Right lobe of liver (tissue), 6 donors: ENCODE results near the gene TOP3A. TPM values are rescaled to one million over a fixed set of nuclear protein-coding genes. Genes with fewer than 3 reads are reported as not detected.

Source experiments
- ATAC-seq, 4 donors: fragments of 200-7000 bp; cut with Tn5 transposase; one replicate each; pipeline ENCODE4 v1.9.1; 2020; ENCODE audit warnings: mild to moderate bottlenecking in 4 of 4, moderate library complexity in 4 of 4
- DNase-seq, 3 donors: peaks; one replicate each; pipeline ENCODE4 v3.0.0-alpha.2; 2020
- H3K27ac ChIP-seq, 3 donors: fragments of 200-600 bp; one replicate each; pipeline ENCODE4 v1.8.0; 2022
- H3K27me3 ChIP-seq, 2 donors: fragments of 200-600 bp; one replicate each; pipeline ENCODE4 v1.8.0; 2022
- H3K36me3 ChIP-seq, 4 donors: fragments of 200-600 bp; sonication (generic) in 1 of 4; one replicate each; pipeline versions ENCODE4 v1.5.1 to v1.8.0; 2017 to 2022; ENCODE audit warnings: control low read depth in 1 of 4
- H3K4me1 ChIP-seq, 4 donors: fragments of 200-600 bp; sonication (generic) in 1 of 4; one replicate each; pipeline versions ENCODE4 v1.5.1 to v1.8.0; 2017 to 2022; ENCODE audit warnings: control low read depth in 1 of 4
- H3K4me3 ChIP-seq, 3 donors: fragments of 200-600 bp; one replicate each; pipeline ENCODE4 v1.8.0; 2022
- H3K9me3 ChIP-seq, 4 donors: fragments of 200-600 bp; sonication (generic) in 1 of 4; one replicate each; pipeline versions ENCODE4 v1.5.1 to v1.8.0; 2017 to 2022; ENCODE audit warnings: control low read depth in 1 of 4
- CTCF ChIP-seq, 4 donors: fragments of 200-600 bp in 3 of 4; fragments of 450-650 bp in 1 of 4; IDR thresholded peaks; one replicate each; pipeline versions ENCODE4 v1.5.1 to v1.8.0; 2016 to 2022; ENCODE audit warnings: antibody characterized with exemption in 4 of 4, mild to moderate bottlenecking in 2 of 4
- POLR2A ChIP-seq: fragments of 450-650 bp; IDR thresholded peaks from one replicate; pipeline ENCODE4 v1.6.1; 2017; ENCODE audit warnings: antibody characterized with exemption, mild to moderate bottlenecking
- WGBS: methylation state at CpG from one replicate; pipeline ENCODE4 v1.1.6; 2018; ENCODE audit warnings: low coverage, low lambda C conversion rate; ENCODE audit not compliant: insufficient coverage; ENCODE audit errors: missing lambda C conversion rate; 5-methylcytosine and 5-hydroxymethylcytosine counted together
- intact Hi-C, 2 donors: fragments of 100-400 bp; cut with DNase I; formaldehyde crosslinking; loops; one replicate each; pipeline versions ENCODE4 v1.11.2 to v1.14.1; 2022
- total RNA-seq, 6 experiments: library from RNA; depleted of rRNA in 2 of 6; stranded (reverse); fragments of >200 nt in 2 of 6; fragmentation: NEBNext Ultra II Directional in 3 of 6; extraction: Animal tissue kit (Norgen Biotek cat#: 25700) in 3 of 6; gene quantifications; one replicate each; pipeline versions ENCODE4 v1.1.0 to v1.2.4, GENCODE V29; 2016 to 2023
- donor health status: DM: no; HTN: yes; CAD: no.
- donor health status: DM: no; HTN: no; CAD: no.
- donor health status: DM: no; HTN: no; CAD: no.
- donor health status: DM: no; HTN: yes; CAD: no.
- donor health status: DM: no; HTN: yes; CAD: no.

The TOP3A gene
- total RNA-seq, 6 experiments from 2014 or later: 13.7 to 29.9 (median 20.7) TPM

GRCh38 chr17:18326039-18326438 is 11.2 kb upstream of the TOP3A start:
- peaks cover 0 to 57% (median 23%) of the 10 kb centered on the region in 4 donors for H3K36me3 ChIP-seq
- DNase-seq (no peak), ATAC-seq (no peak)
- intact Hi-C loops: no loop called here
- H3K27ac ChIP-seq: no peak overlapping the region
- H3K27me3 ChIP-seq: no peaks in the 10 kb centered on the region
- no peaks in the 10 kb centered on the region for H3K9me3 ChIP-seq
- WGBS: 100% methylated on average over 1 of the region's 2 CpGs
- TF ChIP-seq POLR2A (no peak), CTCF (IDR thresholded peaks at IDR 0.05) (no peak)
- H3K4me3 ChIP-seq: no peak overlapping the region
- H3K4me1 ChIP-seq: no peaks in the 10 kb centered on the region

GRCh38 chr17:18324140-18325050 is 9.6 kb upstream of the TOP3A start:
- H3K4me1 ChIP-seq: peaks cover 0 to 5% (median 0%) of the 10 kb centered on the region in 4 donors
- no peaks in the 10 kb centered on the region for H3K27me3 ChIP-seq
- H3K4me3 ChIP-seq: no peak overlapping the region
- no peaks in the 10 kb centered on the region for H3K9me3 ChIP-seq
- no peak overlapping the region for H3K27ac ChIP-seq
- ATAC-seq: peak in 3 of 4 donors; percentile 16 to 28 (median 25)
- TF ChIP-seq POLR2A: no peak
- no peak for TF ChIP-seq CTCF (IDR thresholded peaks at IDR 0.05)
- H3K36me3 ChIP-seq: peaks cover 0 to 40% (median 15%) of the 10 kb centered on the region in 4 donors
- DNase-seq: no peak
- intact Hi-C loops: no loop called here
- WGBS: 44% methylated on average over 10 of the region's 27 CpGs

GRCh38 chr17:18323507-18324139 is 8.8 kb upstream of the TOP3A start:
- peaks cover 0 to 33% (median 9%) of the 10 kb centered on the region in 4 donors for H3K36me3 ChIP-seq
- TF ChIP-seq CTCF (IDR thresholded peaks at IDR 0.05) (no peak), POLR2A (no peak)
- H3K27ac ChIP-seq: no peak overlapping the region
- WGBS: no CpG with 5 or more reads among the region's 16 CpGs
- intact Hi-C loops: no loop called here
- no peaks in the 10 kb centered on the region for H3K9me3 ChIP-seq
- DNase-seq: no peak
- H3K4me1 ChIP-seq: peaks cover 0 to 5% (median 0%) of the 10 kb centered on the region in 4 donors
- no peaks in the 10 kb centered on the region for H3K27me3 ChIP-seq
- no peak overlapping the region for H3K4me3 ChIP-seq
- ATAC-seq: peak in 2 of 4 donors; percentile 17 to 21

- H3K36me3 ChIP-seq: peaks cover 0 to 26% (median 5%) of the 10 kb centered on the region in 4 donors
- 10% methylated on average over 2 of the region's 3 CpGs for WGBS
These were observed 8.2 kb upstream of the TOP3A start for GRCh38 chr17:18323007-18323406.

More at GRCh38 chr17:18323007-18323406, 8.2 kb upstream of the TOP3A start:
- ATAC-seq: peak; percentile 27 to 57 (median 47)
- intact Hi-C loops: no loop called here
- Histone ChIP-seq H3K27me3 (no peaks in the 10 kb centered on the region), H3K9me3 (no peaks in the 10 kb centered on the region), H3K4me1 (peaks cover 0 to 6% (median under 1%) of the 10 kb centered on the region in 4 donors), H3K27ac (no peak overlapping the region), H3K4me3 (no peak overlapping the region)
- TF ChIP-seq POLR2A: no peak
- TF ChIP-seq CTCF (IDR thresholded peaks at IDR 0.05): peak in 3 of 4 donors; percentile 18 to 33 (median 25)
- DNase-seq: no peak
